T-helper 1 cell treated with Interleukin-12 subunit alpha and Interleukin-12 subunit beta and Interleukin-4 antibody, amounts not matched to agents 30 μg/mL and 1 μg/mL, for 36 hours (primary cell): ENCODE measurements around the gene METAP1D.
"Not testable (repeated sequence)": the region's sequence is repeated elsewhere in the genome, so short reads cannot be mapped to it uniquely, and the experiment has no call there.

ENCODE experiments used
- H3K27ac Mint-ChIP-seq: one replicate; pipeline ENCODE4 v1.8.0; 2021; ENCODE audit warnings: mild to moderate bottlenecking, mixed read lengths
- H3K27me3 Mint-ChIP-seq: one replicate; pipeline ENCODE4 v1.8.0; 2021; ENCODE audit warnings: low read depth, mixed read lengths
- H3K36me3 Mint-ChIP-seq: one replicate; pipeline ENCODE4 v1.8.0; 2021; ENCODE audit warnings: low read depth, mixed read lengths
- H3K4me1 Mint-ChIP-seq: one replicate; pipeline ENCODE4 v1.8.0; 2021; ENCODE audit warnings: low read depth, mixed read lengths
- H3K4me3 Mint-ChIP-seq: one replicate; pipeline ENCODE4 v1.8.0; 2021; ENCODE audit warnings: mild to moderate bottlenecking, moderate library complexity, mixed read lengths
- H3K9me3 Mint-ChIP-seq: one replicate; pipeline ENCODE4 v1.8.0; 2021; ENCODE audit warnings: mixed read lengths

METAP1D gene

DNA sequence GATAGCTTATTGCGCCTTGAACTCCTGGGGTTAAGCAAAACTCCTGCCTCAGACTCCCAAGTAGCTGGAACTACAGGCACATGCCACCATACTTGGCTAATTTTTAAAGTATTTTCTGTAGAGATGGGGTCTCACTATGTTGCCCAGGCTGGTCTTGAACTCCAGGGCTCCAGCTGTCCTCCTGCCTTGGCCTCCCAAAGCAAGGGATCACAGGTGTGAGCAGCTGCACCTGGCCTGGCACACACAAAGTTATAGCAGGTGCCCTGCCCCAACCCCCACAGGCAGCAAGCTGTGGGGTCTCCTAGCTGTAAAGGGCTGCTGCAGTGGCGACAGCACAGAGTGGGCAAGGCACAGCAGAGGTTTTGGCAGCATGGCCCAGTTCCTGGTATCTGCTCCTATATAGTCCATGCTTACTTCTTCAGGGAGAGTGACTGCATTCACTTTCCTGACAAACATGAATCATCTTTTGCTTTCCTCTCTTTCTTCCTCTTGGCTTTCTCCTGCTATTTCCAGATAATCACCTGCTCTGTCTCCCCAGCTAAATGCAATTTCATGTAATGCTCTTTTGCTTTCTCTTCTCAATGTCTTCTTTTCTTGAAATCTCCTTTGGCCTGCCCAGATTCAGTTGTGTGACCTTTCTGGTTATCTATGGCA is 27.3 kb upstream of the METAP1D start:
- H3K4me1 Mint-ChIP-seq: peaks cover 6% of the 10 kb centered on the region
- no peaks in the 10 kb centered on the region for H3K9me3 Mint-ChIP-seq
- no peaks in the 10 kb centered on the region for H3K27me3 Mint-ChIP-seq
- H3K27ac Mint-ChIP-seq: no peak overlapping the region
- H3K4me3 Mint-ChIP-seq: no peak overlapping the region
- H3K36me3 Mint-ChIP-seq: peaks cover 33% of the 10 kb centered on the region

DNA sequence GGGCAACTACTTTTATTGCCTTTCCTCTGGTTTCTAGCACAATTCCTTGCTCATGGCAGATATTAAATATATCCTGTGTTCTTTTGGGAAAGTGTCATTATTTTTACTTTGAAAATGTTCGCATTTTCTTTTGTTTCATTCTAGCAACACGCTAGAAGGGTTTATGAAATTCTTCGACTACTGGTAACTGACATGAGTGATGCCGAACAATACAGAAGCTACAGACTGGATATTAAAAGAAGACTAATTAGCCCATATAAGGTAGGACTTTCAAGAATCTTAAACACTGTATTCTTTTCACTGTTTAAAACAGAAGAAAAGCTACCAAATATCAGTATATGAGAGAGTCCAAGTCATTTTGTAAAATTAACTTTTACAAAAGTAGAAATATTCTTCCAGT is 20.6 kb upstream of the METAP1D start:
- H3K36me3 Mint-ChIP-seq: peaks cover 48% of the 10 kb centered on the region

DNA sequence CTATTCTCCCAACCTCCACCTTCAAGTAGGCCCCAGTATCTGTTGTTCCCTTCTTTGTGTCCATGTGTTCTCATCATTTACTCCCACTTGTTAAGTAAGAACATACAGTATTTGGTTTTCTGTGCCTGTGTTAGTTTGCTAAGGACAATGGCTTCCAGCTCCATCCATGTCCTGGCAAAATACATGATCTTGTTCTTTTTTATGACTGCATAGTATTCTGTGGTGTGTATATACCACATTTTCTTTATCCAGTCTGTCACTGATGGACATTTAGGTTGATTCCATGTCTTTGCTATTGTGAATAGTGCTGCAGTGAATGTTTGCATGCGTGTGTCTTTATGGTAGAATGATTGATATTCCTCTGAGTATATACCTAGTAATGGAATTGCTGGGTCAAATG is 15.8 kb upstream of the METAP1D start:
- not testable (repeated sequence) for H3K9me3 Mint-ChIP-seq, H3K27me3 Mint-ChIP-seq, H3K27ac Mint-ChIP-seq, H3K4me1 Mint-ChIP-seq, H3K4me3 Mint-ChIP-seq
- H3K36me3 Mint-ChIP-seq: peaks cover 22% of the 10 kb centered on the region

More for the DNA sequence above, 20.6 kb upstream of the METAP1D start:
- Mint-ChIP-seq H3K27me3 (no peaks in the 10 kb centered on the region), H3K4me3 (no peak overlapping the region), H3K4me1 (no peaks in the 10 kb centered on the region), H3K27ac (no peak overlapping the region), H3K9me3 (no peaks in the 10 kb centered on the region)

DNA sequence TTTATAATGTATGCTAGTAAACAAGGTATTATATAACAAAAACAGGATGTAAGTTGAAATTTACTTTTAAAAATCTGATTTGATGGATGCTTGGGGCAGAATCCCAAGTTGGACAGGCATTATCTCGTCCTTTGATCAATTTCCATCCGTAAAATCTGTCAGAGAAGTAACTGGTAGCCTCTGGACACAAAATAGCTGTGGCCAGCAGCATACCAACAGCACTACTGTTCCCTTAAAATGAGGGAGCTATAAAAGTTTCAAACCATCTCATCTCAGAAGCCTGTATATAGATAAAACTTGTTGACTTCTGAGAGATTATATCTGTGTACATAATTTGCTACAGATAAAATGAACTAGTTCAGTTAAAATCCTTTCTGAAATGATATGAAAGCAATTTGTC is 14.7 kb upstream of the METAP1D start:
- no peak overlapping the region for H3K27ac Mint-ChIP-seq
- H3K36me3 Mint-ChIP-seq: peaks cover 16% of the 10 kb centered on the region
- no peaks in the 10 kb centered on the region for H3K9me3 Mint-ChIP-seq
- no peak overlapping the region for H3K4me3 Mint-ChIP-seq
- no peaks in the 10 kb centered on the region for H3K4me1 Mint-ChIP-seq
- H3K27me3 Mint-ChIP-seq: no peaks in the 10 kb centered on the region

DNA sequence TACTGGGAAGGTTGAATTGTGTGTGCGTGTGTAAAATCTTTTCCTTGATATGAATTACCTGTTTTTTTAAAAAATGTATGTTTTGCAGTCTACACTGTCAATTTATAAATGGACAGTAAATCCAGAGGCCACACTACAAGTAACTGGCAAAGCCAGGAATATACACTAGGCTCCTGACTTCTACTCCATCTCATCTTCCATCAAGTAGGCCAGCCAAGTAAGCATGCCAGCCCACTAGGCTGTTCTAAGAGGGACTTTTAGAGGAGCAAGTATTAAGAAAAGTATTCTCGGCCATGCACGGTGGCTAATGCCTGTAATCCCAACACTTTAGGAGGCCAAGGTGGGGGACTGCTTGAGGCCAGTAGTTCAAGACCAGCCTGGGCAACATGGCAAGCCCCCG is 13.0 kb upstream of the METAP1D start:
- H3K27ac Mint-ChIP-seq: no peak overlapping the region
- no peaks in the 10 kb centered on the region for H3K9me3 Mint-ChIP-seq
- no peaks in the 10 kb centered on the region for H3K4me1 Mint-ChIP-seq
- peaks cover 16% of the 10 kb centered on the region for H3K36me3 Mint-ChIP-seq
- H3K27me3 Mint-ChIP-seq: no peaks in the 10 kb centered on the region
- no peak overlapping the region for H3K4me3 Mint-ChIP-seq

DNA sequence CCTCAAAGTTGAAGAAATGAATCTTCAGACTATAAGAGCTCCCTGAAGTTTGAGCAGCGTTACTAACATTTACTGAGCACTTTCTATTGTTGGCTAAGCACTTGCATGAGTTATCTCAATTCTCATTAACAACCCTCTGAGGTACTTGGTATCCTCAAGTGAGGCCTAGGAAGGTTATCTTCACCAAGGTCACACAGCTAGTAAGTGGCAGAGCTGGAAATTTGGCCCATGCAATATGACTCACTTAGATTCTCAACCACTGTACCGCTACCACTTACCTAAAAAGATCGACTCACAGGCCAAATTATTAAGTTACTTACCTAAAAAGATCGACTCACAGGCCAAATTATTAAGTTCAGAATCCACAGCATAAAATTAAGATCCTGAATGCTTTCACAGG is 8.7 kb upstream of the METAP1D start:
- H3K4me1 Mint-ChIP-seq: no peaks in the 10 kb centered on the region
- no peaks in the 10 kb centered on the region for H3K9me3 Mint-ChIP-seq
- H3K27ac Mint-ChIP-seq: no peak overlapping the region
- H3K4me3 Mint-ChIP-seq: no peak overlapping the region
- peaks cover 21% of the 10 kb centered on the region for H3K27me3 Mint-ChIP-seq
- no peaks in the 10 kb centered on the region for H3K36me3 Mint-ChIP-seq

DNA sequence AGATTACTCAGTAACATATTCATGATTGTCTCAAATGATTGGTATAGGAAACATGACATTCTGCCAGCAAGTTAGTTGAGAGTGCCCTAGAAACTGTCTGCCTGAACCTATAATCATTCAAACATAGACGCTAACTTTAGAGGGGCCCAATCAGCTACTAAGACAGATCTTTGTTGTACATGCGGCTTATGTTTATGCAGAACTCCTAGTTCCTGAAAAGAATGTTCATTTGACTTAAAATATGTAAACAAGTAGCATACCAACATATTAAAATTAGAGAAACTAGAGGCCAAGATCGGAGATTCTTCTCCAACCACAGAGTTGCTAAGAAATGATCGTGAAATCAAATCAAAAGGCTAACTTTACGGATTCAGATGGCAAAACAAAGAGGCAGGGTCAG is 4.2 kb upstream of the METAP1D start:
- H3K27me3 Mint-ChIP-seq: peaks cover 32% of the 10 kb centered on the region
- no peaks in the 10 kb centered on the region for H3K9me3 Mint-ChIP-seq
- H3K36me3 Mint-ChIP-seq: no peaks in the 10 kb centered on the region
- no peak overlapping the region for H3K4me3 Mint-ChIP-seq
- no peak overlapping the region for H3K27ac Mint-ChIP-seq
- peaks cover 8% of the 10 kb centered on the region for H3K4me1 Mint-ChIP-seq

DNA sequence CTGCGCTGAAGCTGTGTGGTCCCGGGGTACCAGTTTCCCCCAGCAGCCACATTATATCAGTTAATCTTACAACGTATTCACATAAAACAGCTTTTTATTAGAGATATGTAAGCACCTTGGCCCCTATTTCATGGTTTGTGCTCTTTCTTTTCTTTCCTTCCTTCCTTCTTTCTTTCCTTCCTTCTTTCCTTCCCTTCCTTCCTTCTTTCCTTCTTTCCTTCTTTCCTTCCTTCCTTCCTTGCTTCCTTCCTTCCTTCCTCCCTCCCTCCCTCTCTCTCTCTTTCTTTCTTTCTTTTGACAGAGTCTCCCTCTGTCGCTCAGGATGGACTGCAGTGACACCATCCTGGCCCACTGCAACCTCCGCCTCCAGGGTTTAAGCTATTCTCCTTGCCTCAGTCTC is 3.7 kb upstream of the METAP1D start:
- Mint-ChIP-seq H3K9me3 (no peaks in the 10 kb centered on the region), H3K4me3 (no peak overlapping the region), H3K4me1 (peaks cover 11% of the 10 kb centered on the region), H3K36me3 (no peaks in the 10 kb centered on the region), H3K27ac (no peak overlapping the region), H3K27me3 (peaks cover 32% of the 10 kb centered on the region)

DNA sequence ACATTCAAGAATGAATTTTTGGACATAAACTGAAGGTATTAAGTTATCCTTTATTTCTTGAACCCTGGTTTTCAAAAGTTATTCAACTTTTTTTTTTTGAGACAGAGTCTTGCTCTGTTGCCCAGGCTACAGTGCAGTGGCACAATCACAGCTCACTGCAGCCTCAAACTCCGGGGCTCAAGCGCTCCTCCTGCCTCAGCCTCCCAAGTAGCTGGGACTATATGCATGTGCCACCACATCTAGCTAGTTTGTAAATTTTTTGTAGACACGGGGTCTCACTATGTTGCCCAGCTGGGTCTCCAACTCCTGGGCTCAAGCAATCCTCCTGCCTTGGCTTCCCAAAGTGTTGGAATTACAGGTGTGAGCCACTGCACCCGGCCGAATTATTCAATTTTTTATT is 2.7 kb upstream of the METAP1D start:
- not testable (repeated sequence) for H3K27ac Mint-ChIP-seq, H3K4me3 Mint-ChIP-seq, H3K36me3 Mint-ChIP-seq, H3K9me3 Mint-ChIP-seq
- Mint-ChIP-seq H3K27me3 (peaks cover 32% of the 10 kb centered on the region), H3K4me1 (peaks cover 12% of the 10 kb centered on the region)

DNA sequence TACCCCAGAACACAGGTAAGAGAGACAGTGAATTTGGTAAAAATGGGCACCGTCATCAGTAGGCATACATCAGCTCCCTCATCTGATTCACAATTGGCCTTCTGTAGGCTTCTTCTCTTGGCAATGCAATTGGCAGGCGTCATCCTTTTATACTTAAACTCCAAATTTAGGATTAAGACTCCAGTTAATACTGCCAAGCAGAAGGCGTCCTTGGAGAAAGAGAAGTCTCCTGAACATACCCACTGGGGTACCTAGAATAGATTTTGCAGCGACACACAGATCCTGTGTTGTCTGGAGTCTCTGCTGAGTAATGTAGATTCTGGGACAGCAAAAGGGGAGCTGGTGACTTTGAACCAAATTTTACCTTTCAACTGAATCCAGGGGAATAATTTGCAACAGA is 592 bp upstream of the METAP1D start:
- no peaks in the 10 kb centered on the region for H3K9me3 Mint-ChIP-seq
- no peak overlapping the region for H3K27ac Mint-ChIP-seq
- peak overlapping the region; percentile 63 for H3K4me3 Mint-ChIP-seq
- peaks cover 22% of the 10 kb centered on the region for H3K27me3 Mint-ChIP-seq
- no peaks in the 10 kb centered on the region for H3K36me3 Mint-ChIP-seq
- peaks cover 12% of the 10 kb centered on the region for H3K4me1 Mint-ChIP-seq

DNA sequence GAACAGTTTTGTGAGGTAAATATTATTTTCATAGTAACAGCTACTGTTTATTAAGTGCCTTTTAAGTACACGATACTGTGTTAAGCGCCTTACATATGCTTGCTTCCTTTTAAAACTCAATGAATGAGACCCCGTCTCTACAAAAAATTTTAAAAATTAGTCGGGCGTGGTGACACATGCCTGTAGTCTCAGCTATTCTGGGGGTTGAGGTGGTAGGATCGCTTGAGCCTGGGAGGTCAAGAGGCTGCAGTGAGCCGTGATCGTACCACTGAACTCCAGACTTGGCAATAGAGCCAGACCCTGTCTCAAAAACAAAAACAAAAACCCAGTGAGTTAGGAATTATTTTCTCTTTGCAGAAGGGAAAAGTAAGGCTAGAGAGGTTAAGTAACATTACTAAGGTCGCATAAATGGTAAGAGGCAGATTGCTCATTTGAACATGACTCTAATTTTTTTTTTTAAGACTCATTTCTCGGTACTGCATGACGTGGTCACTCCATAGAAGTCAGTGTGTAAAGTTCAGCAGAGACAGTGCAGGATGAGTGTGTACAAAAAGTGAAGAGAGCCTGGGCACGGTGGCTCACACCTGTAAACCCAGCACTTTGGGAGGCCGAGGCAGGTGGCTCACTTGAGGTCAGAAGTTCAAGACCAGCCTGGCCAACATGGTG is 1.1 kb downstream of the METAP1D start:
- H3K27ac Mint-ChIP-seq: peak overlapping the region; percentile 88
- H3K27me3 Mint-ChIP-seq: peaks cover 11% of the 10 kb centered on the region
- no peaks in the 10 kb centered on the region for H3K36me3 Mint-ChIP-seq
- peak overlapping the region; percentile 93 for H3K4me3 Mint-ChIP-seq
- peaks cover 12% of the 10 kb centered on the region for H3K4me1 Mint-ChIP-seq
- H3K9me3 Mint-ChIP-seq: no peaks in the 10 kb centered on the region

DNA sequence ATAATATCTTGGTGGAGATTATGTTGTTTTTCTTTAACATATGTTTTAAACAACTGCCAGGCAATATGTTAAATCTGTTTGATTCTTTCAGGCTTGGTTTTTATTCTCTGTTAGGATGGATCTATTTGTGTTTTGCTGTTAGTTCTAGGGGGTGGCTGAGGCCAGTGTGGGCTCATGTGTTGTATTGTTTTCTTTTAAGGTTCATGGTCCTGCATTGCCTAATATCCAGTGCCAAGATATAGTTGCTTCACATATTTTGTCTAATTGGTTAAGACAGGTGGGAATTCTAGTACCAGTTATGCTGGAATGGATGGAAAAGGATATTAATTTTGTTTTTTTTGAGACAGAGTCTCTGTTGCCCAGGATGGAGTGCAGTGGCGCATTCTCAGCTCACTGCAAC is 7.6 kb downstream of the METAP1D start:
- Mint-ChIP-seq H3K4me1 (peaks cover 17% of the 10 kb centered on the region), H3K36me3 (peaks cover 4% of the 10 kb centered on the region), H3K9me3 (no peaks in the 10 kb centered on the region), H3K27me3 (no peaks in the 10 kb centered on the region), H3K27ac (no peak overlapping the region), H3K4me3 (no peak overlapping the region)

DNA sequence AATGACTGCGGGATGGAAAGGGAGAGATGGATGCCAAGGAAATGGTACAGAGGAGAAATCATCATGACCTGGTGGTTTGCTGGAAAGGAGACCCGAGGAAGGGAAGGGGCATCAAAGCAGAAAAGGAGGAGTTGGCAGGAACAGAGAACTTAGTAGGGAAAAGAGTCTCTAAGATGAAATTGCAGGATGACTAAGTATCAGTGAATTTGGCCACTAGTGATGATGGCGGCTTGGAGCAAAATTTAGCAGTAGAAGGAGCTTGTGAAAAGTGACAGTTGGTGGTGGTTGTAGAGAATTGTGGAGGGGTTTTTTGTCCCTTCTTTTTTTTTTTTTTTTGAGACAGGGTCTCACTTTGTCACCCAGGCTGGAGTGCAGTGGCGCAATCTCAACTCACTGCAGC is 10.1 kb downstream of the METAP1D start:
- no peak overlapping the region for H3K4me3 Mint-ChIP-seq
- H3K9me3 Mint-ChIP-seq: no peaks in the 10 kb centered on the region
- H3K4me1 Mint-ChIP-seq: peaks cover 27% of the 10 kb centered on the region
- peaks cover 3% of the 10 kb centered on the region for H3K27me3 Mint-ChIP-seq
- H3K36me3 Mint-ChIP-seq: peaks cover 4% of the 10 kb centered on the region
- H3K27ac Mint-ChIP-seq: no peak overlapping the region

DNA sequence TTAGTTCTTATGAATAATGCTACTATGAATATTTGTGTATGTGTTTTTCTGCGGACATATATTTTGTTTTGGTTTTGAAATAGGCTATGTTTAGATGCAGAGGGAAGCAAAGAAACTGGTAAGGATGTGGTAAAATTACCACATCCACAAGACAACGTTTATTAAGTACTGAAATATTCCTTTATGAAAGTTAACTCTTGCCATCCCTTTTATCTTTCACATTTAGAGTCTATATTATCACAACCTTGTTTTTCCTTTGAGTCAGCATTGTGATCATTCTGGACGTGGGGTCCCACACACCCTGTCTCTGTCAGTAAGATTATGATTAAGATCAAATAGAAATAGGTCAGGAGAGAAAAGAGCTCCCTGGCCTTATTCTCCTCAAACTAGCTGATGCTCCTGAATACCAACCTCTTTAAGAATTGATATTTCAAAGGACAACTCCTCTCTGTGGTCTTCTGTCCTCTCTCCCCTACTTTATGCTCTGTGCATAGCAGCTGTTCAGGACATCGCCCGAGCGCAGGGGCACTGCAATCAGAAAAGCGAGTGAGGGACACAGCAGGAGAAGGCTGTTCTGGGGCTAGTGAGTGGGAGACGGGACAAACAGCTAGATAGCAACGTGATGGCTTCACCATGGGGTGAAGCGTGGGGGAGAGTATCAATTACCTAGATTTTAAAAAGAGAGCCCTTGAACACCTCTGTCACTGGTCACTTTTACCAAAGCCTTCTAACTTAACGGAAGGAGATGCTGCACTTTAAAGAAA is 12.2 kb downstream of the METAP1D start:
- peak overlapping the region; percentile 11 for H3K4me3 Mint-ChIP-seq
- H3K9me3 Mint-ChIP-seq: no peaks in the 10 kb centered on the region
- peaks cover 8% of the 10 kb centered on the region for H3K27me3 Mint-ChIP-seq
- peaks cover 8% of the 10 kb centered on the region for H3K36me3 Mint-ChIP-seq
- peak overlapping the region; percentile 47 for H3K27ac Mint-ChIP-seq
- H3K4me1 Mint-ChIP-seq: peaks cover 27% of the 10 kb centered on the region
